K562 (cell line): ENCODE data around the gene BRD4. TPM values are rescaled to one million over a fixed set of nuclear protein-coding genes. Genes with fewer than 3 reads are reported as not detected.

Experiments
- ATAC-seq: fragments of 200-7000 bp; cut with Tn5 transposase; 3 replicates; pipeline ENCODE4 v1.9.1; 2020; ENCODE audit warnings: moderate library complexity
- BruUV-seq: library from RNA; stranded (reverse); fragments of 400-500 nt; replicated peaks from 2 replicates; lab custom pipeline; 2021; lab: Mats Ljungman, UMichigan
- CTCF ChIA-PET: fragments of 300-600 bp; formaldehyde crosslinking; extraction: SDS; loops from one replicate; lab custom pipeline; 2021; ENCODE audit warnings: low intra/inter-chr PET ratio; lab: Yijun Ruan, JAX
- POLR2A ChIA-PET: fragments of 300-600, 350-650 bp; sonication (Branson Sonifier 250); formaldehyde crosslinking; extraction: SDS; loops from one replicate; lab custom pipeline; 2021; ENCODE audit warnings: antibody characterized with exemption, inconsistent platforms; lab: Yijun Ruan, JAX
- DNase-seq, 4 experiments: peaks; one replicate each; pipeline versions ENCODE4 v3.0.0 to v3.0.0-alpha.2; 2011 to 2018; ENCODE audit warnings: low spot score in 3 of 4, mixed read lengths in 3 of 4; ENCODE audit errors: extremely low read depth in 1 of 4
- FAIRE-seq: peaks from 2 replicates; lab custom pipeline; 2011; peaks lifted over from hg19 to GRCh38; lab: Jason Lieb, UNC
- H2AFZ ChIP-seq: 2 replicates; pipeline ENCODE4 v1.6.0; 2011; ENCODE audit warnings: low read depth, low read length, control low read depth, inconsistent platforms
- H3K27ac ChIP-seq: fragments of 200-600 bp; 3 replicates; pipeline ENCODE4 v1.8.0; 2011; ENCODE audit warnings: low read depth, mild to moderate bottlenecking, control low read depth, inconsistent platforms, low read length, moderate library complexity, mixed read lengths; ENCODE audit errors: extremely low read depth
- H3K27me3 ChIP-seq, 2 experiments: fragments of 300-600 bp in 1 of 2; 2 replicates in 1 of 2; 3 replicates in 1 of 2; pipeline versions ENCODE4 v1.6.0 to v1.8.0; 2011; ENCODE audit warnings: inconsistent platforms in 2 of 2, low read length in 2 of 2, mild to moderate bottlenecking in 1 of 2, mixed read lengths in 1 of 2, moderate library complexity in 1 of 2; ENCODE audit not compliant: control insufficient read depth in 2 of 2, insufficient read depth in 2 of 2
- H3K36me3 ChIP-seq: fragments of 300-600 bp; 3 replicates; pipeline ENCODE4 v1.8.0; 2011; ENCODE audit warnings: mild to moderate bottlenecking, low read length, inconsistent platforms; ENCODE audit not compliant: control insufficient read depth, insufficient read depth
- H3K4me1 ChIP-seq, 2 experiments: fragments of 200-600 bp in 1 of 2; replicated peaks in 1 of 2; 2 replicates in 1 of 2; 3 replicates in 1 of 2; pipeline versions ENCODE4 v1.5.1 to v1.8.0; 2011; ENCODE audit warnings: inconsistent platforms in 2 of 2, low read length in 2 of 2, mild to moderate bottlenecking in 1 of 2, mixed read lengths in 1 of 2, moderate library complexity in 1 of 2; ENCODE audit not compliant: control insufficient read depth in 2 of 2, insufficient read depth in 2 of 2
- H3K4me2 ChIP-seq: 2 replicates; pipeline ENCODE4 v1.6.1; 2011; ENCODE audit warnings: low read length, control low read depth, inconsistent platforms, mixed read lengths; ENCODE audit not compliant: insufficient read depth
- H3K4me3 ChIP-seq: fragments of 200-600 bp; sonication (generic), shearing (Covaris generic); 2 replicates; pipeline ENCODE4 v1.5.1; 2016; ENCODE audit warnings: control low read depth, inconsistent platforms
- H3K79me2 ChIP-seq: fragments of 200-600 bp; 3 replicates; pipeline ENCODE4 v1.8.0; 2011; ENCODE audit warnings: low read length, inconsistent platforms; ENCODE audit not compliant: control insufficient read depth, insufficient read depth
- H3K9ac ChIP-seq, 2 experiments: 2 replicates each; pipeline versions ENCODE4 v1.6.0 to v1.6.1; 2011; ENCODE audit warnings: low read depth in 2 of 2, low read length in 2 of 2, control low read depth in 1 of 2, inconsistent platforms in 1 of 2, mild to moderate bottlenecking in 1 of 2, mixed read lengths in 1 of 2; ENCODE audit not compliant: insufficient read depth in 1 of 2
- H3K9me1 ChIP-seq: one replicate; pipeline ENCODE4 v1.6.0; 2011; ENCODE audit warnings: inconsistent platforms, mild to moderate bottlenecking, low read length, moderate library complexity; ENCODE audit not compliant: control insufficient read depth, insufficient read depth
- H3K9me3 ChIP-seq: replicated peaks from 2 replicates; pipeline ENCODE4 v1.5.1; 2011; ENCODE audit warnings: low read depth, low read length, inconsistent platforms; ENCODE audit not compliant: control insufficient read depth, insufficient read depth
- H4K20me1 ChIP-seq: replicated peaks from 2 replicates; pipeline ENCODE4 v1.6.1; 2011; ENCODE audit warnings: low read length, inconsistent platforms, mixed read lengths; ENCODE audit not compliant: control insufficient read depth, insufficient read depth
- ATF1 ChIP-seq, 2 experiments: fragments of 450-650 bp in 1 of 2; IDR thresholded peaks; 2 replicates each; pipeline ENCODE4 v1.6.1; 2016; ENCODE audit warnings: missing compliant biosample characterization in 1 of 2, missing genetic modification characterization in 1 of 2
- ATF7 ChIP-seq: fragments of 450-650 bp; IDR thresholded peaks from 2 replicates; pipeline ENCODE4 v1.7.1; 2014; ENCODE audit warnings: mild to moderate bottlenecking, moderate library complexity
- ELF2 ChIP-seq: fragments of 250-450 bp; sonication (Bioruptor Pico); IDR thresholded peaks from 2 replicates; pipeline ENCODE4 v1.5.0; 2021; ENCODE audit warnings: mild to moderate bottlenecking
- EP300 ChIP-seq: IDR thresholded peaks from 2 replicates; pipeline ENCODE4 v1.6.1; 2012; ENCODE audit warnings: low read length, improper control_type of control experiment
- FOXJ2 ChIP-seq: fragments of 200-800 bp; sonication (Bioruptor generic); IDR thresholded peaks from 2 replicates; pipeline ENCODE4 v1.6.1; 2016; ENCODE audit warnings: missing genetic modification characterization, missing compliant biosample characterization
- MAZ ChIP-seq, 2 experiments: fragments of 450-650 bp in 1 of 2; sonication (generic) in 1 of 2; formaldehyde crosslinking; IDR thresholded peaks in 1 of 2; conservative IDR thresholded peaks in 1 of 2; 2 replicates each; pipeline versions ENCODE4 v1.4.0 to v1.5.0; 2020; ENCODE audit warnings: mild to moderate bottlenecking in 1 of 2, missing genetic modification reagents in 1 of 2
- RBFOX2 ChIP-seq: fragments of 200-400 bp; formaldehyde crosslinking; IDR thresholded peaks from 2 replicates; pipeline ENCODE4 v1.6.1; 2017; ENCODE audit warnings: low read depth, mild to moderate bottlenecking, low read length, moderate library complexity
- SIN3B ChIP-seq: fragments of 450-650 bp; IDR thresholded peaks from 2 replicates; pipeline ENCODE4 v1.6.1; 2017; ENCODE audit warnings: low read depth, mild to moderate bottlenecking, moderate library complexity
- SMARCC2 ChIP-seq: fragments of 450-650 bp; IDR thresholded peaks from 2 replicates; pipeline ENCODE4 v1.6.1; 2017; ENCODE audit warnings: antibody characterized with exemption, moderate library complexity, mild to moderate bottlenecking, low read depth
- SRSF1 ChIP-seq: fragments of 200-400 bp; formaldehyde crosslinking; IDR thresholded peaks from 2 replicates; pipeline ENCODE4 v1.6.1; 2017; ENCODE audit warnings: mild to moderate bottlenecking, low read depth, low read length, moderate library complexity
- ZC3H4 ChIP-seq: sonication (generic); formaldehyde crosslinking; IDR thresholded peaks from 2 replicates; pipeline ENCODE4 v1.9.0; 2021; ENCODE audit warnings: missing genetic modification reagents, borderline replicate concordance
- WGBS: fragments of 100-300 bp; shearing (Covaris generic); methylation state at CpG from one replicate; pipeline ENCODE4 v1.1.6; 2016; ENCODE audit warnings: low coverage, mixed read lengths; ENCODE audit not compliant: insufficient coverage; ENCODE audit errors: missing lambda C conversion rate; 5-methylcytosine and 5-hydroxymethylcytosine counted together
- in situ Hi-C: fragments of 300-500 bp; cut with MboI; formaldehyde crosslinking; loops from 4 replicates; pipeline ENCODE4 v1.15.0; 2018; ENCODE audit warnings: inconsistent platforms, mixed read lengths
- intact Hi-C: fragments of 100-400 bp; cut with micrococcal nuclease; formaldehyde crosslinking; loops from 2 replicates; pipeline ENCODE4 v1.14.2; 2022
- polyA plus RNA-seq, 8 experiments: library from polyadenylated mRNA; depleted of rRNA in 4 of 8; stranded (reverse) in 5 of 8; unstranded in 3 of 8; fragments of >200 nt; fragmentation: Nextera tagmentation in 2 of 8; fragmentation: Illumina TruSeq in 1 of 8; extraction: Ambion mirVana in 2 of 8; extraction: Trizol in 1 of 8; gene quantifications; 2 replicates each; pipeline versions ENCODE4 v1.2.1 to v1.2.3, GENCODE V29; 2011 to 2014; ENCODE audit warnings: inconsistent platforms in 1 of 8, missing spikeins in 1 of 8
- total RNA-seq, 7 experiments: library from RNA; depleted of rRNA in 6 of 7; stranded (reverse); fragments of >200 nt in 6 of 7; fragmentation: Illumina TruSeq in 2 of 7; extraction: Trizol in 2 of 7; gene quantifications; 2 replicates each; pipeline versions ENCODE4 v1.2.1 to v1.2.3, GENCODE V29; 2011 to 2021; ENCODE audit warnings: low replicate concordance in 1 of 7
- TF ChIP-seq, protein P1 (sequence below): sonication (generic); formaldehyde crosslinking; IDR thresholded peaks from 2 replicates; pipeline ENCODE4 v1.8.0; 2022; ENCODE audit warnings: missing genetic modification reagents, mild to moderate bottlenecking, borderline replicate concordance
- TF ChIP-seq, protein P2 (sequence below), 2 experiments: fragments of 450-650 bp; conservative IDR thresholded peaks; 2 replicates each; pipeline ENCODE4 v1.6.1; 2017; ENCODE audit warnings: mild to moderate bottlenecking in 2 of 2, moderate library complexity in 2 of 2
- TF ChIP-seq, protein P3 (sequence below): IDR thresholded peaks from 2 replicates; pipeline ENCODE4 v1.6.1; 2012; ENCODE audit warnings: low read depth, low read length, improper control_type of control experiment, borderline replicate concordance

BRD4 gene
- total and polyA plus RNA-seq, 9 of the 15 experiments (the other 6 are each of a cell fraction or from before 2014, with no cell fraction given), result 1.8 to 105 (median 15.6) TPM

DNA sequence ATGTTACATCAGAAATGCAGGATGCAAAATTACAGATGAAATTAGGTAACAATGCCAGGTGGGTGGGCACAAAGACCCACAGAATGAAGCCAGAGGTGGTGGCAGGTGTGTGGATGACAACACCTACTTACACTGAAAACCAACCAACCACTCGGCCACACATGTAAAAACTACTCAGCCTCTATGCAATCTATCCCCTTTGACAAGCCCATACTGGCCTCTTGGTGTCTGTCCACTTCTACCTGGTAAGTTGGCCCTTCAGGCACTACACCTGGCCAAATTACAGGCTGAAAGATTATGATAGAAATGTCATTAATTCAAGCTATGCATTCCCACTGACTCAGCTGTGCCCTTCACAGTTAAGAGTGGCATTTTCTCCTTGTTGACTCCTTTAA, 50.0 kb downstream of the BRD4 start (continued):
- TF ChIP-seq ZC3H4 (CRISPR knock-in tag), result no peak
- no peak for TF ChIP-seq FOXJ2 (tag)
- TF ChIP-seq ELF2, result no peak
- TF ChIP-seq, protein P1, sequence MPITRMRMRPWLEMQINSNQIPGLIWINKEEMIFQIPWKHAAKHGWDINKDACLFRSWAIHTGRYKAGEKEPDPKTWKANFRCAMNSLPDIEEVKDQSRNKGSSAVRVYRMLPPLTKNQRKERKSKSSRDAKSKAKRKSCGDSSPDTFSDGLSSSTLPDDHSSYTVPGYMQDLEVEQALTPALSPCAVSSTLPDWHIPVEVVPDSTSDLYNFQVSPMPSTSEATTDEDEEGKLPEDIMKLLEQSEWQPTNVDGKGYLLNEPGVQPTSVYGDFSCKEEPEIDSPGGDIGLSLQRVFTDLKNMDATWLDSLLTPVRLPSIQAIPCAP, result no peak

DNA sequence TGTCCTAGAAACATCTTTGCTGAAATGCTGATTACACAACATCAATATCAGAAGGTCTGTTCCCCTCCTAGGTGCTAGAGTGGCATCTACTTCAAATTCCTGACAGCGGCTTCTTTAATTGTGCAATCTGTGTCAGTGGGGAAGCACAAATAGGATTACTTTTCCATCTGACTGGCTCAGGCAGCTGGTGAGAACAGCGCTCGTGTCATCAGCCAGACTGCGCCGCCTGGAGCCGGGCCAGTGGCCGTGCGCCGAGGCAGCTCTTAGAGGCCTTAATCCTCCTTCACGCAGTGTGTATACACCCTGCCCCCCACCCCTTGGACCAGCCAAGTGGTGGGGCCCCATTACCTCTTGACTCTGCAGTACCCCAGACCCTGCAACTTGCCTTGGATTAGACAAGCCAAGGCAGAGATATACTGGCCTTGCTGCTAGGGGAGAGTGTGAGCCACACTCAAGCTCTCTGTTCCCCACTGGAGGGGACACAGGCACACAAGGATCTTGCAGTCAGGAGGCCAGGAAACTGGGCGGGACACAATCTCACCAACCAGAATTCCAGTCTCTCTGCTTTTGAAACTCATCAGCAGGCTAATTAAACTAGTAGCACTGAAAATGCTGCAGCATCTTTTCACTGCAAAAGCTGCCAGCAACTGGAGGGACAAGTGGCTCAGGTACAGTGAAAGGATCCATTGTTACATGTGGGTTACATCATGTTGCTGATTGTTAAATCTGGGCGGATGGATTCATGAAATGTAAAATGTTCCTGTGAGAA, 51.2 kb downstream of the BRD4 start:
- CTCF ChIA-PET, result interaction anchor here (1.7 kb wide), 1 partner anchor 104 kb away, joined by 5 read pairs; no protein-coding TSS in a partner anchor
- intact Hi-C loops (loop anchor here (5.0 kb wide), 1 partner anchor 41 kb away; no protein-coding TSS in a partner anchor), in situ Hi-C loops (no loop called here)
- H3K4me2 ChIP-seq, result peak overlapping the region; percentile 58
- FAIRE-seq (peak; percentile 29), ATAC-seq (peak; percentile 91), DNase-seq (peak in 3 of 4 experiments; percentile 39 to 66 (median 43))
- H3K9ac ChIP-seq, result peak overlapping the region; percentile 42 to 74; a peak in 3 of 4 replicates
- POLR2A ChIA-PET, result interaction anchor here (0.7 to 5.0 kb wide), 6 partner anchors 11 to 137 kb away, joined by 3 to 34 read pairs (median 4); partner anchors contain the start of gene AKAP8L
- peaks cover 83% of the 10 kb centered on the region for H4K20me1 ChIP-seq
- H3K9me3 ChIP-seq, result no peaks in the 10 kb centered on the region
- peaks cover 16 to 66% of the 10 kb centered on the region in 2 experiments for H3K4me1 ChIP-seq
- no peaks in the 10 kb centered on the region for H3K27me3 ChIP-seq
- H3K4me3 ChIP-seq, result no peak overlapping the region
- H3K36me3 ChIP-seq, result peaks cover 29% of the 10 kb centered on the region; the same call in 2 of the 3 replicates
- H3K27ac ChIP-seq, result peak overlapping the region; percentile 67; the same call in 2 of the 3 replicates
- peaks cover 99% of the 10 kb centered on the region for H3K79me2 ChIP-seq
- peaks cover 24% of the 10 kb centered on the region for H3K9me1 ChIP-seq
- no peak overlapping the region for H2AFZ ChIP-seq
- WGBS, result 20% methylated on average over 12 of the region's 12 CpGs
- BruUV-seq, result TSS peak; percentile 37
- TF ChIP-seq MAZ (CRISPR knock-in tag; conservative IDR thresholded peaks at IDR 0.05 in 1 of 2, IDR thresholded peaks at IDR 0.05 in 1 of 2) (peak in 1 of 2 experiments; percentile 26; a peak in 2 of 4 replicates), SIN3B (no peak), EP300 (peak; percentile 48; the same call in 1 of the 2 replicates), ATF1 (CRISPR knock-in tag; IDR thresholded peaks at IDR 0.05) (no peak), ATF1 (tag; IDR thresholded peaks at IDR 0.05) (peak; percentile 49; the same call in 1 of the 2 replicates), SRSF1 (no peak), SMARCC2 (no peak), ATF7 (0 out of 2 replicates have a peak, but pooled peaks have one; percentile 29), RBFOX2 (peak; percentile 66)
- TF ChIP-seq, protein P2, sequence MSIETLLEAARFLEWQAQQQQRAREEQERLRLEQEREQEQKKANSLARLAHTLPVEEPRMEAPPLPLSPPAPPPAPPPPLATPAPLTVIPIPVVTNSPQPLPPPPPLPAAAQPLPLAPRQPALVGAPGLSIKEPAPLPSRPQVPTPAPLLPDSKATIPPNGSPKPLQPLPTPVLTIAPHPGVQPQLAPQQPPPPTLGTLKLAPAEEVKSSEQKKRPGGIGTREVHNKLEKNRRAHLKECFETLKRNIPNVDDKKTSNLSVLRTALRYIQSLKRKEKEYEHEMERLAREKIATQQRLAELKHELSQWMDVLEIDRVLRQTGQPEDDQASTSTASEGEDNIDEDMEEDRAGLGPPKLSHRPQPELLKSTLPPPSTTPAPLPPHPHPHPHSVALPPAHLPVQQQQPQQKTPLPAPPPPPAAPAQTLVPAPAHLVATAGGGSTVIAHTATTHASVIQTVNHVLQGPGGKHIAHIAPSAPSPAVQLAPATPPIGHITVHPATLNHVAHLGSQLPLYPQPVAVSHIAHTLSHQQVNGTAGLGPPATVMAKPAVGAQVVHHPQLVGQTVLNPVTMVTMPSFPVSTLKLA (conservative IDR thresholded peaks at IDR 0.05), result 0 out of 4 replicates have a peak, but pooled peaks of 1 of the 2 experiments have one; percentile 32
- TF ChIP-seq, protein P3, sequence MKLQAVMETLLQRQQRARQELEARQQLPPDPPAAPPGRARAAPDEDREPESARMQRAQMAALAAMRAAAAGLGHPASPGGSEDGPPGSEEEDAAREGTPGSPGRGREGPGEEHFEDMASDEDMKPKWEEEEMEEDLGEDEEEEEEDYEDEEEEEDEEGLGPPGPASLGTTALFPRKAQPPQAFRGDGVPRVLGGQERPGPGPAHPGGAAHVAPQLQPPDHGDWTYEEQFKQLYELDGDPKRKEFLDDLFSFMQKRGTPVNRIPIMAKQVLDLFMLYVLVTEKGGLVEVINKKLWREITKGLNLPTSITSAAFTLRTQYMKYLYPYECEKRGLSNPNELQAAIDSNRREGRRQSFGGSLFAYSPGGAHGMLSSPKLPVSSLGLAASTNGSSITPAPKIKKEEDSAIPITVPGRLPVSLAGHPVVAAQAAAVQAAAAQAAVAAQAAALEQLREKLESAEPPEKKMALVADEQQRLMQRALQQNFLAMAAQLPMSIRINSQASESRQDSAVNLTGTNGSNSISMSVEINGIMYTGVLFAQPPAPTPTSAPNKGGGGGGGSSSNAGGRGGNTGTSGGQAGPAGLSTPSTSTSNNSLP, result 0 out of 2 replicates have a peak, but pooled peaks have one; percentile 9
